OCI-LY1 (cell line): ENCODE measurements around the gene TCF3.

Experiments used
- H2AFZ ChIP-seq: fragments of 200-600 bp; sonication (generic), shearing (Covaris generic); 2 replicates; pipeline ENCODE4 v1.6.0; 2014; ENCODE audit warnings: antibody characterized with exemption, mild to moderate bottlenecking, low read length
- H3F3A ChIP-seq: fragments of 200-600 bp; sonication (generic), shearing (Covaris generic); 2 replicates; pipeline ENCODE4 v1.6.0; 2014; ENCODE audit warnings: mild to moderate bottlenecking, antibody characterized with exemption, low read length, moderate library complexity; ENCODE audit not compliant: insufficient read depth
- H3K27ac ChIP-seq: fragments of 200-600 bp; sonication (generic); 2 replicates; pipeline ENCODE4 v1.5.1; 2014; ENCODE audit warnings: low read length, mixed run types, mild to moderate bottlenecking, low read depth; ENCODE audit not compliant: poor library complexity, severe bottlenecking
- H3K27me3 ChIP-seq: fragments of 200-600 bp; sonication (generic); 2 replicates; pipeline ENCODE4 v1.6.0; 2014; ENCODE audit warnings: antibody characterized with exemption, mild to moderate bottlenecking, low read length, moderate library complexity; ENCODE audit not compliant: insufficient read depth
- H3K36me3 ChIP-seq: fragments of 200-600 bp; sonication (generic); 2 replicates; pipeline ENCODE4 v1.6.1; 2014; ENCODE audit warnings: mild to moderate bottlenecking, antibody characterized with exemption, low read length, moderate library complexity, mixed read lengths; ENCODE audit not compliant: insufficient read depth
- H3K4me1 ChIP-seq: fragments of 200-600 bp; sonication (generic); 2 replicates; pipeline ENCODE4 v1.5.1; 2014; ENCODE audit warnings: mild to moderate bottlenecking, low read length, moderate library complexity; ENCODE audit not compliant: insufficient read depth, severe bottlenecking
- H3K4me2 ChIP-seq: fragments of 200-600 bp; sonication (generic), shearing (Covaris generic); 2 replicates; pipeline ENCODE4 v1.6.1; 2014; ENCODE audit warnings: low read length
- H3K4me3 ChIP-seq: fragments of 200-600 bp; sonication (generic); 2 replicates; pipeline ENCODE4 v1.5.1; 2014; ENCODE audit warnings: low read length, low read depth, mild to moderate bottlenecking, mixed read lengths; ENCODE audit not compliant: poor library complexity, severe bottlenecking
- H3K79me2 ChIP-seq: fragments of 200-600 bp; shearing (Covaris generic); 2 replicates; pipeline ENCODE4 v1.6.1; 2016; ENCODE audit warnings: mixed run types, low read length, mixed read lengths; ENCODE audit not compliant: insufficient read depth
- H3K9ac ChIP-seq: fragments of 200-600 bp; sonication (generic), shearing (Covaris generic); 2 replicates; pipeline ENCODE4 v1.6.1; 2014; ENCODE audit warnings: mild to moderate bottlenecking, low read length, mixed read lengths
- H3K9me2 ChIP-seq: fragments of 200-600 bp; sonication (generic), shearing (Covaris generic); 2 replicates; pipeline ENCODE4 v1.6.1; 2014; ENCODE audit warnings: low read depth, mild to moderate bottlenecking, low read length, mixed read lengths
- H3K9me3 ChIP-seq: fragments of 200-600 bp; shearing (Covaris generic); 2 replicates; pipeline ENCODE4 v1.6.1; 2014; ENCODE audit warnings: low read length, mixed read lengths
- H4K20me1 ChIP-seq: fragments of 200-600 bp; sonication (generic), shearing (Covaris generic); 2 replicates; pipeline ENCODE4 v1.6.0; 2016; ENCODE audit warnings: mild to moderate bottlenecking, low read length; ENCODE audit not compliant: insufficient read depth
- EZH2 ChIP-seq: fragments of 200-600 bp; sonication (generic), shearing (Covaris generic); IDR thresholded peaks from 2 replicates; pipeline ENCODE4 v1.8.0; 2017; ENCODE audit warnings: borderline replicate concordance, mixed run types, mild to moderate bottlenecking, antibody characterized with exemption, low read length, moderate library complexity, mixed read lengths
- TF ChIP-seq, protein P1 (sequence below): fragments of 200-600 bp; sonication (generic), shearing (Covaris generic); IDR thresholded peaks from 2 replicates; pipeline ENCODE4 v1.5.1; 2017; ENCODE audit warnings: mild to moderate bottlenecking, antibody characterized with exemption, low read length, moderate library complexity, mixed read lengths

The TCF3 gene

DNA sequence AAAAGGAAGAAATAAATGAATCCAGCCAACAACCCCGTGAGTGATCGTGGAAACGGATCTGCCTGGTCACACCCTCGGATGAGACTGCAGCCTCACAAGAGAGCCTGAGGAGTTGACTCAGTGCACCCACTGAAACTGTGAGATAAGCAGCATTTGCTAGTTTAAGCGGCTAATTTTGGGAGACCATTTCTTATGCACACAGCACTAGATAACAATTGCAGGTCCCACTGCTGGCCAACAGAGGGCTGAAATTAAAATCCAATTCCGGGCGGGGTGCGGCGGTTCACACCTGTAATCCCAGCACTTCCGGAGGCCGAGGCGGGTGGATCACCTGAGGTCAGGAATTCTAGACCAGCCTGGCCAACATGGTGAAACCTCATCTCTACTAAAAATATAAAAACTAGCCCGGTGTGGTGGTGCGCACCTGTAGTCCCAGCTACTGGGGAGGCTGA is 50.8 kb downstream of the TCF3 start:
- H3K4me2 ChIP-seq = no peak overlapping the region
- no peak overlapping the region for H2AFZ ChIP-seq

DNA sequence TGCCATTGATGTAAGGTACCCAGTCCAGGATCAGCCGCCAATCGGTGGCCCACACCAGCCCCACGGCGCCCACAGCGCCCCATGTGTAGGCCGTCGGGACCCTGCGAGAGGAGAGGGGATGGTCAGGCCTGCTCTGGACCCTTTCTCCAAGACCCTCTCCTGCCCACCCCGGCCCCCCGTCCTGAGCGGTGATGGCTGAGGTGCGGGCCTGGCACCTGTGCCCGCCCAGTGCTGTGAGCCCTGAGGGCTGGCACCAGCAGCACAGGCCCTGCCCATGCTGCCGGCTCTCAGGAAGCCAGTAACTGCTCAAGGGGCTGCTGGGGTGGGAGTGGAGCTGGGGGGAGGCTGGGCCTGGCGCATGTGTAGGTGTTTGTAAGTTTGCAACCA is 53.0 kb downstream of the TCF3 start:
- no peak overlapping the region for H3K4me2 ChIP-seq
- H3K36me3 ChIP-seq = peaks cover 66% of the 10 kb centered on the region
- H3K9ac ChIP-seq = no peak overlapping the region
- no peak overlapping the region for H3K4me3 ChIP-seq
- H2AFZ ChIP-seq = no peak overlapping the region
- TF ChIP-seq EZH2 = no peak
- TF ChIP-seq, protein P1, sequence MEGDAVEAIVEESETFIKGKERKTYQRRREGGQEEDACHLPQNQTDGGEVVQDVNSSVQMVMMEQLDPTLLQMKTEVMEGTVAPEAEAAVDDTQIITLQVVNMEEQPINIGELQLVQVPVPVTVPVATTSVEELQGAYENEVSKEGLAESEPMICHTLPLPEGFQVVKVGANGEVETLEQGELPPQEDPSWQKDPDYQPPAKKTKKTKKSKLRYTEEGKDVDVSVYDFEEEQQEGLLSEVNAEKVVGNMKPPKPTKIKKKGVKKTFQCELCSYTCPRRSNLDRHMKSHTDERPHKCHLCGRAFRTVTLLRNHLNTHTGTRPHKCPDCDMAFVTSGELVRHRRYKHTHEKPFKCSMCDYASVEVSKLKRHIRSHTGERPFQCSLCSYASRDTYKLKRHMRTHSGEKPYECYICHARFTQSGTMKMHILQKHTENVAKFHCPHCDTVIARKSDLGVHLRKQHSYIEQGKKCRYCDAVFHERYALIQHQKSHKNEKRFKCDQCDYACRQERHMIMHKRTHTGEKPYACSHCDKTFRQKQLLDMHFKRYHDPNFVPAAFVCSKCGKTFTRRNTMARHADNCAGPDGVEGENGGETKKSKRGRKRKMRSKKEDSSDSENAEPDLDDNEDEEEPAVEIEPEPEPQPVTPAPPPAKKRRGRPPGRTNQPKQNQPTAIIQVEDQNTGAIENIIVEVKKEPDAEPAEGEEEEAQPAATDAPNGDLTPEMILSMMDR = no peak
- H4K20me1 ChIP-seq = no peaks in the 10 kb centered on the region
- no peaks in the 10 kb centered on the region for H3K9me3 ChIP-seq
- H3K79me2 ChIP-seq = peaks cover 33% of the 10 kb centered on the region
- no peak overlapping the region for H3K27ac ChIP-seq
- H3F3A ChIP-seq = 0 out of 2 replicates have a peak, but pooled peaks cover 4% of the 10 kb centered on the region
- H3K4me1 ChIP-seq = peaks cover 28% of the 10 kb centered on the region
- H3K9me2 ChIP-seq = no peaks in the 10 kb centered on the region
- H3K27me3 ChIP-seq = no peaks in the 10 kb centered on the region

More for the DNA sequence above, 50.8 kb downstream of the TCF3 start:
- Histone ChIP-seq H3K4me3 (no peak overlapping the region), H3K9me3 (no peaks in the 10 kb centered on the region), H3F3A (no peaks in the 10 kb centered on the region), H3K9me2 (no peaks in the 10 kb centered on the region), H3K4me1 (peaks cover 42% of the 10 kb centered on the region), H3K27me3 (no peaks in the 10 kb centered on the region), H3K79me2 (peaks cover 38% of the 10 kb centered on the region), H3K27ac (no peak overlapping the region), H4K20me1 (no peaks in the 10 kb centered on the region), H3K36me3 (peaks cover 57% of the 10 kb centered on the region), H3K9ac (no peak overlapping the region)
- TF ChIP-seq, protein P1 = peak; percentile 21; the same call in 1 of the 2 replicates
- TF ChIP-seq EZH2 = no peak

DNA sequence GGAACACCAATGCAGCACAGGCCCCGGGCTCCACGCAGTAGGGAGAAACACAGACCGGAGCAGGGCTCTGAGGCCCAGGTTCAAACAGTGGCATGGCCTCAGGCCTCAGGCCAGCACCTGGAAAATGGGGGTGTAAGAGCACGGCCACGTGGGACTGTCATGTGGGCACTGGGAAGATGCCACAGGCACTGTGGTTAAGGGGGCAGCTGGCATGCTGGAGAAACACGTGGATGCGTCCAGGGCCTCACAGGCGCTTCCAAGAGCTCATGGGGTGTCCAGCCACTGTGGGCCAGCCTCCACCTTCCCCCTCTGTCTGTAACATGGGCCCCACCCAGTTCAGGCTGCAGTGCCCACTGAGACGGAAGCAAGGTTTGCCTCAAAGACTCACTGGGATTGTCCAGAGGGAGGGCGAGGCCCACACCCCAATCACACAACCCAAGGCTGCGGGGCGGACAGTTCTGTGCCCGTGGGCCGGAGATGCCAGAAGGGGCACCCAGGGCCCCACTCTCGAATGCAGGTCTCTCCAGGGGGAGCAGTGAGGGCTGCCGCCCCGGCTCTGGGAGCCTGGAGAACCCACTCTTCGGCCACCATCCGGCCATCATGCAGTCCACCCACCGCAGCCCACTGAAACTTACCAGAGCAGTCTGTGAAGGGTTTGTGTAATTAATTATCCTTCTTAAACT is 53.5 kb downstream of the TCF3 start:
- no peak overlapping the region for H3K4me3 ChIP-seq
- no peak overlapping the region for H2AFZ ChIP-seq
- TF ChIP-seq, protein P1 = no peak
- no peak for TF ChIP-seq EZH2
- no peaks in the 10 kb centered on the region for H3K27me3 ChIP-seq
- H3K36me3 ChIP-seq = peaks cover 66% of the 10 kb centered on the region
- no peaks in the 10 kb centered on the region for H4K20me1 ChIP-seq
- H3K9me2 ChIP-seq = no peaks in the 10 kb centered on the region
- 0 out of 2 replicates have a peak, but pooled peaks cover 4% of the 10 kb centered on the region for H3F3A ChIP-seq
- peaks cover 23% of the 10 kb centered on the region for H3K4me1 ChIP-seq
- no peak overlapping the region for H3K9ac ChIP-seq
- no peak overlapping the region for H3K27ac ChIP-seq
- peaks cover 28% of the 10 kb centered on the region for H3K79me2 ChIP-seq
- H3K9me3 ChIP-seq = no peaks in the 10 kb centered on the region
- no peak overlapping the region for H3K4me2 ChIP-seq
